DMS114 treated with DMSO at 0.1 percent for 48 hours (cell line): ENCODE results near the gene PDE10A.

Experiments used
- DNase-seq: peaks from one replicate; lab custom pipeline; 2025; ENCODE audit not compliant: unreplicated experiment; lab: John Stamatoyannopoulos, UW

Gene PDE10A

GRCh38 chr6:165662749-165663376 lies at the start of gene PDE10A:
Gene PDE10A, minus strand, starts transcription at chr6:165663241. Its CDS starts 430 bp downstream, at chr6:165662811.
- no peak for DNase-seq

DNA sequence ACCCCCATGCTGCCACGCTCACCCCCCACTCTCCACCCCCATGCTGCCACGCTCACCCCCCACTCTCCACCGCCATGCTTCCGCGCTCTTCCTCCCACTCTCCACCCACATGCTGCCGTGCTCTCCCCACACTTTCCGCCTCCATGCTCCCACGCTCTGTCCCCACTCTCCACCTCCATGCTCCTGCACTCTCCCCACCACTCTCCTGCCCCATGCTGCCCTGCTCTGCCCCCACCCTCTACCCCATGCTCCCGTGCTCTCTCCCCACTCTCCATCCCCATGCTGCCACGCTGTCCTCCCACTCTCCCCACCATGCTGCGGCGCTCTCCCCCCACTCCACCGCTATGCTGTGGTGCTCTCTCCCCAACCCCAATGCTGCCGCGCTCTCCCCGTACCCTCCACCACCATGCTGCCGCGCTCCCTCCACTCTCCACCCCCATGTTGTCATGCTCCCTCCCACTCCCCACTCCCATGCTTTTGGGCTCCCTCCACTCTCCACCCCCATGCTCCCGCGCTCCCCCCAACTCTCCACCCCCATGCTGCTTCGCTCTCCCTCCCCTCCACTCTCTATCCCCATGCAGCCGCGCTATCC lies 46.0 kb upstream of the PDE10A start:
- no peak for DNase-seq

- DNase-seq, result no peak
Measured at GRCh38 chr6:165707067-165707853, 44.2 kb upstream of the PDE10A start.

- no peak for DNase-seq
Measured at GRCh38 chr6:165705941-165706340, 42.9 kb upstream of the PDE10A start.

DNA sequence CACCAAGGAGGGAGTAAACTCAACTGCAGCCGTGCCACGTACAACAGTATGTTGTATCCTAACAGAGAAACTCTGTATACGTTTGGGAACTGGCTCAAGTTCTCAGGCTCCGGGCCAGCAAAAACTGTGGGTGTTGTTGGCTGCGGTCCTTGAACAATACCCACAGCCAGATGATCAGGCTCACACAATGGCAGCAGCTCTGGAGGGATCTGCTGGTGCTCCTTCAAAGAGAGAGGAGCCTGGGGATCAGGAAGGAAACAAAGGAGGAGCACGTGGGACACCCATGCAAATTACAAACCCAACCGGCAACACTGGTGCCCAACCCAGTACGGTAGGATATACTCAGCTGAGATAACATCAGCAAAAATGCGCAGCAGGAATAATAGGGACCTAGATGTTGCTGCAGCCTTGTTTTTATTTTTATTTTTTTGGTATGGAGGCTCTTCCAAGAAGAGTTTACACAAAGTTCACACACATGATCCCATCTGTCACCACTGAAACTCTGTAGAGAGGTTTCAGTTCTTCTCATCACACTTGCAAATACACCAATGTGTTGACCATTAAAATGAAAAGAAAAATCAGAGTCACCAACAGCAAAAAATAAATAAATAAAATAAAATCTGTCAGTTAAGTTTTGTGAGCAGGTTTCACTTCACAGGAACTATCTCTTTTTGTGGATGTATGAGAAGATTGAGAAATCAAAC lies 41.2 kb upstream of the PDE10A start:
- no peak for DNase-seq

- DNase-seq, result no peak
Measured at GRCh38 chr6:165702669-165703068, 39.6 kb upstream of the PDE10A start.

DNA sequence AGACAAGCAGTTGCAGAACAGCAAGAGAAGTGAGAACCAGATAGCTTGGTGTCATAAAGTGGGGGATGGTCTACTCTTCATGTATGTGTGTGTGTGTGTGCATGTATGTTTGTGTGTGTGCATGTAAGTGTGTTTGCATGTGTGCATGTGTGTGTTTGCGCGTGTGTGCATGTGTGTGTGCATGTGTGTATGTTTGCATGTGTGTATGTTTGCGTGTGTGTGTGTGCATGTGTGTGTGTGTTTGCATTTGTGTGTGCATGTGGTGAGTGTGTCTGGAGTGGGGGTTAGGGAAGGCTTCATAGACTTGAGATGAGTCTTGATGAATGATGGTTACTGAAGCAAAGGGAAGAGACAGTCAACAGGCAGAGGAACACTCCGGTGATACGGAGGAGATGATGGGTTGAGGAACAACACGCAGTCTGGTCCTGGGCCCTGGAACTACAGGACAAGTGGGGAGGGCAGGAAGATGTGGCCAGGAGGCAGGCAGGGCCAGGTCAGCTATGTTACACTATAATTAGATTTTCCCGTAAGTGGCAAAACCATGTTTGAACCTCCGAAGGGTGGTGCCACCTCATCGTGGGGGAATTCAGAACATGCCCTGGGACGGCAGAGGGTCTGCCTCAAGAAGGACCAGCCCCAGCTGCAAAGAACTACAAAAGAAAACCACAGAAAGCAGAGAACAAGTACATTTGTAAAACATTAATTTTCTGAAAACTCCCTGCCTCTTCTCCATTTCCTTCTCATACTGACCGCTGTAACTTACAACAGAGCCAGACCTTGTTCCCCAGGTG lies 38.7 kb upstream of the PDE10A start:
- no peak for DNase-seq

GRCh38 chr6:165701005-165701404 lies 38.0 kb upstream of the PDE10A start:
- DNase-seq, result no peak

GRCh38 chr6:165698868-165699267 lies 35.8 kb upstream of the PDE10A start:
- no peak for DNase-seq

DNA sequence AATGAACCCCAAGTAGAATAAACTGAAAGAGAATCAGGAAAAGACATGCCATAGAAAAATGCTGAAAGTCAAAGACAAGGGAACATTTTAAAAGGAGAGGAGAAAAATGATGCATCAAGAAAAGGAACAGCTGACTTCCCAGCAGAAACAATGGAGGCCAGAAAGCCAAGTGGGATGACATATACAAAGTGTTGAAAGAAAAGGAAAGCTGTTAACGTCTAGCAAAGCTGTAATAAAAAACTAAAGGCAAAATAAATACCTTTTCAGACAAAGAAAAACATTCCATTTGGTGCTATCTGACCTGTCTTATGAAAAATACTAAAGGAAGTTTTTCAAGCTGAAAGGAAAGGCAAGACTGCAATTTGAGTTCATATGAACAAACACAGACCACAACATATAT lies 34.1 kb upstream of the PDE10A start:
- no peak for DNase-seq

- DNase-seq, result no peak
Measured at GRCh38 chr6:165695722-165696515, 32.9 kb upstream of the PDE10A start.

DNA sequence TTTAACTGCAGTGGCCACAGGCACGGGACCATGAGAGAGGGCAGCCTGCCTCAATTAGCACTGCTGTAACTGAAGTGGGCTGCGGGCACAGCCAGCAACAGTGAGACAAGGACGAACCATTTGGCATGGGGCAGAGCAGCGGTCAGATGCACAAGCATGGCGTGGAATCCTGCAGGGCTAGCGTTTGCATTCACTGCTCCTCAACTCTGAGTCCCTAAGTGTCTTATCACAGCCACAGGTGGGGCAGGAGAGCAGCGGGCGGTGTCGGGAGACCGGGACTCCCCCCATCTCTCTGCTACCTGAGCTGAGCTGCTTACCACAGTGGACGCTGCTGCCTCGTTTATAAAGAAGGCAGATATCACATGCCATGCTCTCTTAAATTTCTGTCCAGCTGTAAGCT lies 31.3 kb upstream of the PDE10A start:
- DNase-seq, result no peak

DNA sequence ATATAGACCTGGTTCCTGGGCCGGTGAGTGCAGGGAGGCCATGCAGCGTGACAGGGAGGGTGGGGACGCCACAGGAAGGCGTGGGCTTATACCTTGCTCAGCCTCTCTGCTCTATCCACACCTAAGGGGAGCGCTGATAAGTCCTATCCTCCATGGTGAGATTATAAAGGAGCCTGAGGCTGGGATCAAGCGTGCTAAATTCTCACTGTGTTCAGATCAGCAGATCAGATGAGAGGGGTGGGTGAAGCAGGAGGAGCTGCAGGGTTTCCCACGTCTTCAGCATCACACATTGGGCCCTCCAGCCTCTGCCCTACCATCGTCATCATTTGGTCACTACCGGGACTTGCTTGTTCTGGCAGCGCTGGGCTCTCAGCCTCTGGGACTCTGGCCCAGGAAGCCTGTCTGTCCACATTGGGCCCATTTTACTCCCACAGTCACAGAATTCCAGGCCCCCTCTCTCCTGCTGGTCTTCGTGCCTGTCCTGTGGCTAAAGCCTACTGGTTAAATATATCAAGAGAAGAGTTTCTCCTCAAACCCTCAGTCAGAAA lies 29.1 kb upstream of the PDE10A start:
- no peak for DNase-seq

- no peak for DNase-seq
Measured at GRCh38 chr6:165689699-165690098, 26.7 kb upstream of the PDE10A start.

DNA sequence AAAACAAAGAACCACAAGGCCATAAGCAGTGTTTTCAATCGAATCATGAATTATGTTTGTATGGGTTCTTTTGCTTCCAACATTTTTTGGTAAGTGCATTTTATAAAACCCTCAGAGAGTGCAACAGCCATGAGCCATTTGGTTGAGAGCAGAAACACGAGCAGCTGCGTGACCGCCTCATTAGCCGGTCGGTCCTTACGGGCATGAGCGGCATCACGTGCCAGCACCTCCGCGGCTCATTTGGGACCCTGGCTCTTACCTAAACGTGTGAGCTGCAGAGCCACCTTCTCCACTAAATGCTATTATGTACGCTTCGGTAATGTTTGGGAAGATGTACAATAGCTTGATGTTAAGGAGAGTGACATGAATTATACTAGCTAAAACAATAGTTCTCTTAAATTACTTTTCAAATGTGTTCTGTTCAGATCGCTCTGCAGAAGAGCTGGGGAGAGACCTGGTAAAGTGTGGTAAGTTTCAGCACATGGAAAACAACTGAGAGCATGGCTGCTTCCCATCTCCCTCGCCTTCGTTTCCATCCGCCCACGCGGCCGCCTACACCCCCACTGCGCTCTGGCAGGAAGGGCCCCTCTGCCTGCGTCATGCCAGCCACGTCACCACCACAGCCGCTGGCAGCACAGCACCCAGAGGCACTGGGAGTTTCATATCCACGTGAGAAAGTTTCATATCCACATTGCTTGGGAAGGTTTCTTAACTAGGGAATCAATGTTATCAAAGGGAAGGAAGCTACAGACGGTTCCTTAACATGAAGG lies 23.7 kb upstream of the PDE10A start:
- DNase-seq, result no peak

DNA sequence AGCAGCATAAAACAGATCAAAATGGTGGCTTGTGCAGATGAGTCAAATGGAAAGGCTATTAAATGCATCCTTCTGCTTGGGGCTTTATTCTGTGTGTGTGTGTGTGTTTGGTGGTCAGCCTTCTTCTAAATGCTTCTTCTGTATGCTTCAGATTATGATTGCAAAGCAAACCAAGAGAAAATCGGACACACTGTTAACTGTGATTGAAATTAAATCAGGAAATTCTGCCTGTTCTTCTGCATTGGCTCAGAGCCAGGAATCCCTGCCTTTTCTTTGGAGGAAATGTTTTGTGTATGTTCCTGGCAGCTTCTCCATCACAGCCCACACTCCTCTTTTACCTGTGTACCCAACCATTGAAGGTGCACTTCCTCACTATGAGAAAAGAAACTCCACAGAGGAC lies 22.3 kb upstream of the PDE10A start:
- DNase-seq, result no peak

DNA sequence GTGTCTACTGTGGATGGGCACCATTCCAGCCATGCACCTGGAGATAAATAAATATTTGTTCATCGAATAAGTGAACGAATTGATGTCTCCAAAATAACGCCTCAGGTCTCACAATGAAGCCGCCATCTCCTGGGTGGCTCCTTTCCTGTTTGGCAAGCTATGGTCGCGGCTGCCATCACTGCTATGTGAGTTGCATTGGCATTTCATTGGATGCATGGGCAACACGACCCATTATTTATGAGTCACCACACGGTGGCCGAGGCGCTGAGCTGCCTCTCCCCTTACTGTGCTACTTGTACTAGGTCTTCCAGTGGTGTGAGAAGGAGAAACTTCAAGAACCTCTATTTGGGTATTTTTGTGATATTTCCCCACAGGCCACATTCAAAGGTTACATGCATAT lies 21.3 kb upstream of the PDE10A start:
- no peak for DNase-seq

DNA sequence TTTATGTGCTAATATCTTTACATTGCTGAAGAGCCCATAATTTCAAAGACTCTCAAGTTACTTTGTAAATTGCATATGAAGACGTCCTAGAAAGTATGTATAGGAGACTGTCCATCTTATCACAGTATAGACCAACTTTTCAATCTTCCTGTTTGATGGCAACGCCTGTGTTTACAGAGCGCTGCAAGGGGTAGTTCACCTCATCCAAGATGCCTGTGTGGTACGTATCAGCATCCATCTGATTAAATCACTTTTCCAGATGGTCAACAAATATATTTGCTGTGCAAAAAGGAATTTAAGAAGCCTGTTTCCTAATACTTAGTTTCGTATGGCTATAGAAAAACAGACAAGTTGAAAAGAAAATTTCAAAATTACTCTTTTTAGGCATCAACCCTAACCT lies 17.9 kb upstream of the PDE10A start:
- no peak for DNase-seq

- no peak for DNase-seq
Measured at GRCh38 chr6:165679326-165679725, 16.3 kb upstream of the PDE10A start.
